ENCODE results near the gene CEP72. TPM values are rescaled to one million over a fixed set of nuclear protein-coding genes. Genes with fewer than 3 reads are reported as not detected.
"Not testable (repeated sequence)": the region's sequence is repeated elsewhere in the genome, so short reads cannot be mapped to it uniquely, and the experiment has no call there.

The CEP72 gene, protein sequence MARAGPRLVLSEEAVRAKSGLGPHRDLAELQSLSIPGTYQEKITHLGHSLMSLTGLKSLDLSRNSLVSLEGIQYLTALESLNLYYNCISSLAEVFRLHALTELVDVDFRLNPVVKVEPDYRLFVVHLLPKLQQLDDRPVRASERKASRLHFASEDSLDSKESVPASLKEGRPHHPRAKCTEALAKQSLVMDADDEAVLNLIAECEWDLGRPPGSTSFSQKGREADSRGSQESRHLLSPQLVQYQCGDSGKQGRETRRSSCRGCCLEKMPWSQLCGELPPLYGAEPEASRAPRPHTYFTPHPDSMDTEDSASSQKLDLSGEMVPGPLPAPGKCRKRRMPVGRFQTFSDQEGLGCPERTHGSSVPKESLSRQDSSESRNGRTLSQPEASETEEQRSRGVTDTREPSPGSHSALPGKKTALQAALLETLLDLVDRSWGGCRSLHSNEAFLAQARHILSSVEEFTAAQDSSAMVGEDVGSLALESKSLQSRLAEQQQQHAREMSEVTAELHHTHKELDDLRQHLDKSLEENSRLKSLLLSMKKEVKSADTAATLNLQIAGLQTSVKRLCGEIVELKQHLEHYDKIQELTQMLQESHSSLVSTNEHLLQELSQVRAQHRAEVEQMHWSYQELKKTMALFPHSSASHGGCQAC
- polyA plus RNA-seq (ENCODE audit: insufficient read length in 4 of 4): 10 to 100 TPM in 1 of 4 donors, 1 to 10 TPM in 3; 7.2 to 10.7 (median 8.9) TPM

GRCh38 chr5:611731-612486, at the start of gene CEP72:
CEP72 (plus strand) TSS chr5:612340; CDS start chr5:612362, 22 bp downstream.
- DNase-seq (ENCODE audit: low read depth in 4 of 4, low spot score in 3 of 4): peak; percentile 74 to 81 (median 74)

- DNase-seq (ENCODE audit: low read depth in 4 of 4, low spot score in 3 of 4): no peak
Measured at GRCh38 chr5:565782-566440, 46.2 kb upstream of the CEP72 start.

DNA sequence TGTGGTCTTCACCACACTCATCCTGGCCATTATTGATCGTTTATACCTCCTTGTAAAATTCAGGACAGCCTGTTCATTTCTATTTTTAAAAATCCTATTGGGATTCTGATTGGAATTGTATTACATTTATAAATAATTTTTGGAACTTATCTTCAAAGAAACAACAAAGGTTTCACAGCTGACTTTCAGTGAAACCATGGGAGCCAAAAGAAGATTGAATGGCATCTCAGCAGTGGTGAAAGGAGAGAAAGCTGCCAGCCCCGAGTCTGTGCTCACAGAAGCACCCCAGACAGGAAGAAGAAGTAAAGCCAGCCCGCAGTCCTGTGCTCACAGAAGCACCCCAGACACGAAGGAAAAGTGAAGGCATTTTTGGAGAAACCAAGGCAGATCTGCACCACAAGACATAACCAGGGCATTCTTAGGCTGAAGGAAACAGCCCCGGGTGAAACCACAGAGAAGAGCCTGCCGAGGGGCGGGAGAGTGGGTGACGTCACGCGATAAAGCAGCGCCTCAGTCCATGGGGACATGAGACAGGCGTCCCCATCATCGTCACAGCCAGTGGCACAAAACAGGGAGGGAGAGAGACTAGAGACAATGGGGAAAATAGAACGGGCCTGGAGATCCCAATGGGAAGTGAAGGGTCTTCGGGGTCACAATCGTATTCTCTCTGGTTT, 45.4 kb upstream of the CEP72 start:
- no peak for DNase-seq (ENCODE audit: low read depth in 4 of 4, low spot score in 3 of 4)

- DNase-seq (ENCODE audit: low read depth in 4 of 4, low spot score in 3 of 4): no peak
Measured at GRCh38 chr5:567664-568060, 44.5 kb upstream of the CEP72 start.

DNA sequence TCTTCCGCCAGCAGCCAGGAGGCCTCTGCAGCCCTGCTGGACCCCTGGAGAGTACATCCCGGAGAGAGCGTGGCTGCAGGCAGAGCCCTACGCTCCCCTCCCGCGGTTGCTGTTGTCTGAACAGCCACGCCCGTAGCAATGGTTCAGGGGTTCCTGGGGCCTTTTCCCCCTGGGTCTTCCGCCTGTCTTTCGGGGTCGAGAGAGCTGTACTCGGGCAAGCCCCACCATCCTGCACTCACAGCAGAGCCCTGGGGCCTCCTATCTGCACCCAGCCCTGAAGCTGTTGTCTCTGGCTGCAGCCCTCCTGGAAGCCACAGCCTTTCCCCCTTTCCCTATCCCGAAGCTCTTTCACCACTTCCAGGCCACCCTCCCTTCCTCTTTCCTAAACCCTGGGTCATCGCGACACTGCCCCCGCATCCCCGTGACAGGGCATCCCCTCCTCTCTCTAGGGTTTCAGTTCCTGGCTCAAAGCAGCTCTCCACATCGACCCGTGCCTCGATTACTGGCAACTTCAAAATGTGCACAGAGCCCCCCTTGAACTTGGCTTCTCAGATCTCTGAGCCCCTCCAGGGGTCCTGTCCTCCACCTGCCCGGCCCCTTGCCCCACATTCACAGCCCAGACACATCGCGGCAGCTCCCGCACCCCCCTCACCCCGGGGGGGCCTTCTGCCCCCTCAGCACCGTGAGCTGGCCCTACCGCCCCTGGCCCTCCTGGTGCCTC, 43.9 kb upstream of the CEP72 start:
- no peak for DNase-seq (ENCODE audit: low read depth in 4 of 4, low spot score in 3 of 4)

GRCh38 chr5:568809-569208, 43.3 kb upstream of the CEP72 start:
- DNase-seq (ENCODE audit: low read depth in 4 of 4, low spot score in 3 of 4): no peak

GRCh38 chr5:569358-569867, 42.7 kb upstream of the CEP72 start:
- no peak for DNase-seq (ENCODE audit: low read depth in 4 of 4, low spot score in 3 of 4)

DNA sequence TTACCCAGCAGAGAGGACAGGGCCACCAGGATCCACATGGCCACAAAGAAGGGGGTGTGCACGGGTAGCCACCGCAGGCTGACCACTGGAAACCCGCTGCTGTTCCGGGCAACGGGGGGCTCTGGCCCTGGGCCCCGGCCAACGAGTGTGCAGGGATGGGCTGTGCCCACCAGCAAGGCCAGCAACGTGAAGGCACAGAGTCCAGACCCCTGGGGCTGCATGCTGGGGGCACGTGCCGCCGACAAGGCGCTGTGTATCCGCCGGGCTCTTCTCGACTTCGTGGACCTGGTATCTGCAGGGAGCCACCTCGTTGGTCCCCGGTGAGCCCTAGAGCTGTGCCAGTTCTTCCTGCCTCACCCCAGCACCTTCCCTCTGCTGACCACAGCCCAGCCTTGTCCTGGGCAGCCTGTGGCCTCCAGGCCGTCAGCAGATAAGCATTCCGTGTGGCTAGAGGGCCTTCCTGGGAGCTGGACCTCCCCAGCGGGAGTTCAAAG, 42.2 kb upstream of the CEP72 start:
- DNase-seq (ENCODE audit: low read depth in 4 of 4, low spot score in 3 of 4): no peak

- DNase-seq (ENCODE audit: low read depth in 4 of 4, low spot score in 3 of 4): no peak
Measured at GRCh38 chr5:570446-570845, 41.7 kb upstream of the CEP72 start.

- DNase-seq (ENCODE audit: low read depth in 4 of 4, low spot score in 3 of 4): no peak
Measured at GRCh38 chr5:570886-571285, 41.3 kb upstream of the CEP72 start.

- no peak for DNase-seq (ENCODE audit: low read depth in 4 of 4, low spot score in 3 of 4)
Measured at GRCh38 chr5:571791-572190, 40.3 kb upstream of the CEP72 start.

DNA sequence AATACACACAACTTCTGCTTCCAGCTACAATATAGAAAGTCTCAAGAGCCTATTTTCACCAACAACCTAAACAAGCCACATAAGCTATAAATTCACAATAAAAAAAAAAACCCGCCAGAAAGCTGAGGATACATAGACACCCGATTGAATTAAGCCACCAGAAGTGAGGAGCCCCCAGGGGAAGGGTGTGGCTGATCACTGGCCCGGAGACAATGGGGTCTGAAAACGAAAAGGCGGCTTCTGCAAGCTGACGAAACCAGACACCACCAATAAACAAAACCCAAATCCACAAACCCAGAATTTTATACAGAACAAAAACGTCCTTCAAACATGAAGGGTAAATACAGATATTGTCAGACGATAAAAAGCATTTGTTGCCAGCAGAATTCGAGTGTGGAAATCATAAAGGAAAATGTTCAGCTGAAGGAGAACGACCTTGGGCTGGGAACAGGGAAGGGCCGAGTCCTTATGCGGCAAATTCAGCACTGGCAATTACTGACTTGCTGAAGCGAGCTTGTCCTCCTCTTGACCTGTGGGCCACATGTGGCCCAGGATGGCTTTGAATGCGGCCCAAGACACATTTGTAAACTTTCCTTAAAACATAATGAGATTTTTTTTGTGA, 39.6 kb upstream of the CEP72 start:
- DNase-seq (ENCODE audit: low read depth in 4 of 4, low spot score in 3 of 4): no peak

GRCh38 chr5:573206-573605, 38.9 kb upstream of the CEP72 start:
- no peak for DNase-seq (ENCODE audit: low read depth in 4 of 4, low spot score in 3 of 4)

- no peak for DNase-seq (ENCODE audit: low read depth in 4 of 4, low spot score in 3 of 4)
Measured at GRCh38 chr5:573976-574375, 38.2 kb upstream of the CEP72 start.

- DNase-seq (ENCODE audit: low read depth in 4 of 4, low spot score in 3 of 4): no peak
Measured at GRCh38 chr5:574906-575305, 37.2 kb upstream of the CEP72 start.

- DNase-seq (ENCODE audit: low read depth in 4 of 4, low spot score in 3 of 4): no peak
Measured at GRCh38 chr5:575636-576035, 36.5 kb upstream of the CEP72 start.

DNA sequence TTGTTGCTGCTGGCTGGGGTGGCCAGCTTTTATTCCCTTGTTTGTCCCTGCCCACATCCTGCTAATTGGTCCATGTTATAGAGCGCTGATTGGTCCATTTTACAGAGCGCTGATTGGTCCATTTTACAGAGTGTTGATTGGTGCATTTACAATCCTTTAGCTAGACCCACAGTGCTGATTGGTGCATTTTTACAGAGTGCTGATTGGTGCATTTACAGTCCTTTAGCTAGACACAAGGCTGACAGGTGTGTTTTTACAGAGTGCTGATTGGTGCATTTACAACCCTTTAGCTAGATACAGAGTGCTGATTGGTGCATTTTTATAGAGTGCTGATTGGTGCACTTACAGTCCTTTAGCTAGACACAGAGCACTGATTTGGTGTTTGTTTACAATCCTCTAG, 34.9 kb upstream of the CEP72 start:
- DNase-seq (ENCODE audit: low read depth in 4 of 4, low spot score in 3 of 4): not testable (repeated sequence)

DNA sequence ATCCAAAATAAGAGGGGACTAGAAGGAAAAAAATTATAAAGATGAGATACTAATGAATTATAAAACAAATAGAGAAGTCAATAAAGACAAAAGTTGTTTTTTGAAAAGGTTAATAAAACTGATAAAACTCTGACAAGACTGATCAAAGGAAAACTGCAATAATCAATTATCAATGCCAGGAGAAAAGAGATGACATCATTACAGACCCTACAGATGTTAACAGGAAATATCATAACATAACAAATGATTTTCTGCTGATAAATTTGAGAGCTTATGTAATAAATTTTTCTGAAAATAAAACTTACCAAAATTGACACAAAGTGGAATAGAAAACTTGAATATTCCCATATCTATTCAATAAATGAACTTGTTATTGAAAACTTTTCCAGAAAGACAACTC, 34.3 kb upstream of the CEP72 start:
- no peak for DNase-seq (ENCODE audit: low read depth in 4 of 4, low spot score in 3 of 4)

DNA sequence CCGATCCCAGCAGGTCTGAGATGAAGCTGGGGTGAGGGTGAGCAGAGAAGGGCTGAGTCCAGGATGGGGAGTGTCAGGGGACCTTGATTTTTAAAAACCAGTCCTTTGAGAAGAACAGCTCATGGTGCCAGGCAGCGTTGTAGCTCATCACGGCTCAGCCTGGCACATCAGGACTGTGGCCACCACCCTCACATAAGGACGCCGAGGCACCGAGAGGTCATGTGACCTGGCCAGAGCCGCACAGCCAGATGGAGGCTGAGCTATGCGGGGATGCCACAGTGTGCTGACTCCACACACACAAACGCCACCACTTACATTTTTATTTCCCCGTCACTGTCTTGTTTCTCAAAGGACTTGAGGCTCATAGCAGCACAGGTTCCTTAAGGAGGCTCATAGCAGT, 32.9 kb upstream of the CEP72 start:
- no peak for DNase-seq (ENCODE audit: low read depth in 4 of 4, low spot score in 3 of 4)
